GM18517 (cell line): Measurements from ENCODE around the gene BMPR1A.

Experiments
- ATAC-seq: cut with Tn5 transposase; IDR thresholded peaks from one replicate; pipeline ENCODE4 v1.9.1; 2021; ENCODE audit warnings: mild to moderate bottlenecking, moderate library complexity; ENCODE audit not compliant: unreplicated experiment

BMPR1A gene

DNA sequence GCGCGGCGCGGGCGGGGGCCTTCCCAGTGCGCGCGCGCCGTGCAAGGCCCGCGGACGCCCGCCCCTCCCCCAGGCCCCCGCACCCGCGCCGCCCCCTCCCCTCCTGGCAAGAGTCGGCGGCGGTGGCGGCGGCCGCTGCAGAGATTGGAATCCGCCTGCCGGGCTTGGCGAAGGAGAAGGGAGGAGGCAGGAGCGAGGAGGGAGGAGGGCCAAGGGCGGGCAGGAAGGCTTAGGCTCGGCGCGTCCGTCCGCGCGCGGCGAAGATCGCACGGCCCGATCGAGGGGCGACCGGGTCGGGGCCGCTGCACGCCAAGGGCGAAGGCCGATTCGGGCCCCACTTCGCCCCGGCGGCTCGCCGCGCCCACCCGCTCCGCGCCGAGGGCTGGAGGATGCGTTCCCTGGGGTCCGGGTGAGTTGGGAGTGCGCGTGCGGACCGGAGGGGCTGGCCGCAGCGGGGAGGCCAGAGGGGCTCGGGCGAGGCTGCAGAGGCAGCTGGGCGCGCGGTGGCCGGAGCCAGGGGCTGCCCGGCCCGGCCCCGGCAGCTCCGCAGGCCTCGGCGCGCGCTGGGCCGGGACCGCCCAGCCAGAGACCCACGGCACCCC, at the start of gene BMPR1A:
TSS of gene BMPR1A (plus strand) at position 109 of the 602 bp plus-strand sequence. CDS start 119,400 bp downstream, outside the sequence.
- ATAC-seq, result peak; percentile 40

DNA sequence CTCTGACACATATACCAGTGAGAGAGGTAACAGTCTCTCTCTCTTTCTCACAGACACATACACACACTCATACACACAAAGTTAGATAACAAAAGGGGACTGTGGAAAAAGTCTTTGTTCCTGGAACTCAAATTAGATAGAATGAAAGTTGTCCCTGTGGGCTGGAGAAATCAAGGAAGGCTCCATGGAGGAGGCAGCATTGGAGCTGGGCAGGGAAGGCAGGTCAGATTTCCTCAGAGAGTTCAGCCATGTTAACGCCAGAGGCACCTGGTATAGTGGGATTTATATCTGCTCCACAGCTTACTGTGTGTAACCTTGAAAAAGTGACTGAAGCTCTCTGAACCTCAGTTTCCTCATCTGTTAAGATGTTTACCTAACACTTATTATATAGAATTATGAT, 49.4 kb upstream of the BMPR1A start:
- ATAC-seq, result no peak

DNA sequence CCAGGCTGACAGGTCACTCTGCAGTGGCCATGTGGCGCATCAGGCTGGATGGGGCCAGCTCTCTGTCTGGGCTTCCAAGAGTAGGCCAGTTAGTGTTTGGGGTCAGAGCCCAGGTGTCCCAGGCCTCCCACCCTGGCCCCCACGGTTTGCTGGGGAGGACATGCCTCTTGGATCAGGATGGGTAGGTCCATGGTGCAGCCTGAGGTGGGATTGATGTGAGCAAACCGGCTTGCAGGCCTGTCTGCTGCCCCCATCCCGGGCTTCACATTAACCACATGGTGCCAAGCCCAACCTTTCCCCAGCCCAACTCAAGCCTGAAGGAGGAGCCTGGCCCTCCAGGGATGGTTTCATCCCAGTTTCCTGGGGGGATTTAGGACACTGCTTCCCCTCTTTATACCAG, 48.9 kb upstream of the BMPR1A start:
- no peak for ATAC-seq

DNA sequence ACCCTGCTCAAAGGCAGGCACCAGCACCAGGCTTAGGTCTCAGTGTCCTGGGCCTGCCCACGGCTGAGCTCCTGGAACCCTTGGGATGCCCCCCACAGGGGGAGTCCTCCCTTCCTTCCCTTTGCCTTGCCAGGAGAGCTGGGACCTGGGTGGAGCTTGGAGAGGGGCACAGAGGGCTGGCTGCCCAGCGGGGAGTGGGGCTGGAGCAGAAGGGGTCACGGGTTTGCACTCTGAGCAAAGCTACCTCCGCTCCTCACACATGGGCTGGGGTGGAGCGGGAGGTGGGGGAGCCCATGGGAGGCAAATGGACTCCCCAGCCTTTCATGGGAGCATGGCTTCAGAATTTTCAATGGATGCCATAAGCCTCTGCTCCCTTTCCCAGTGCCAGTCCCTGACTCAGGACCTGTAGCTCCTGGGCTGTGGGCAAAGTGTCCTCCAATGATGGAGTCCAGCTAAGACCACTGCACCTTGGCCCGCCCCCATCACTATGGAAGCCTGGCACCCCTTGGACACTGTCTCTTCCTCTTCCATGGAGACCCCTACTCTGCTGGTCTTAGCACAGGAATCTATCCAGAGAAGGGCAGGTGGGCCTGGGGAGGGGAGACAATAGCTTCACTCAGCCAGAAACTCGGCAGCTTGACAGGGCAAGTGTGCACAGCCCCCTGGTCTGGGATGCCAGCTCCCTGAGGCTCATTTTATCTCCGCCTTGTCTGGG, 48.2 kb upstream of the BMPR1A start:
- no peak for ATAC-seq

DNA sequence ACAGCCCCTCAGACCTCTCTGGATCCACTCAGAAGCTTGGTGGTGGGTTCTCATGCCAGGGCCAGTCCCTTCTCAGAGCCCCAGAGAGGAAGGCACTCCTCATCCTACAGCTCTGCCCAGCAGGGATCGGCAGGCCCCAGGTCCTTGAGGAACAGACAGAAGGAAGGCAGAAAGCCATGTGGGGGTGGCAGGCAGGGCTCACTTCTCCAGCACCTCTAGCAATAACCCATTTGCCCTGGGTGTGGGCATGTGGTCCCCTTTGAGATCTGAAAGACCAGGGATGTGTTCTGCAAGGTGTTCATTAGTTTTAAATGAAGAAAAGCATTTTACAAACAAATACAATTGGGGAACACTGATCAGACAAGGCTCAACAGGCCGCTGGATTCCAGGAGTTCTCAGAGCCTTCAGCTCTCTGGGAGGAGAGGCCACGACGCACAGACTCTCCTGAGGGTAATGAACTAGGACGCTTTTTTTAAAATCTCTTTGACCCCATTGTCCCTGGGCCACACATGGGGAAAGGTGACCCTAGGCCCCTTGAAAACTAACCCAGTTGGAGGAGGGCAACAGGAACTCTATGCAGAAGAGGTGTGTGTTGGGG, 47.5 kb upstream of the BMPR1A start:
- ATAC-seq, result no peak

DNA sequence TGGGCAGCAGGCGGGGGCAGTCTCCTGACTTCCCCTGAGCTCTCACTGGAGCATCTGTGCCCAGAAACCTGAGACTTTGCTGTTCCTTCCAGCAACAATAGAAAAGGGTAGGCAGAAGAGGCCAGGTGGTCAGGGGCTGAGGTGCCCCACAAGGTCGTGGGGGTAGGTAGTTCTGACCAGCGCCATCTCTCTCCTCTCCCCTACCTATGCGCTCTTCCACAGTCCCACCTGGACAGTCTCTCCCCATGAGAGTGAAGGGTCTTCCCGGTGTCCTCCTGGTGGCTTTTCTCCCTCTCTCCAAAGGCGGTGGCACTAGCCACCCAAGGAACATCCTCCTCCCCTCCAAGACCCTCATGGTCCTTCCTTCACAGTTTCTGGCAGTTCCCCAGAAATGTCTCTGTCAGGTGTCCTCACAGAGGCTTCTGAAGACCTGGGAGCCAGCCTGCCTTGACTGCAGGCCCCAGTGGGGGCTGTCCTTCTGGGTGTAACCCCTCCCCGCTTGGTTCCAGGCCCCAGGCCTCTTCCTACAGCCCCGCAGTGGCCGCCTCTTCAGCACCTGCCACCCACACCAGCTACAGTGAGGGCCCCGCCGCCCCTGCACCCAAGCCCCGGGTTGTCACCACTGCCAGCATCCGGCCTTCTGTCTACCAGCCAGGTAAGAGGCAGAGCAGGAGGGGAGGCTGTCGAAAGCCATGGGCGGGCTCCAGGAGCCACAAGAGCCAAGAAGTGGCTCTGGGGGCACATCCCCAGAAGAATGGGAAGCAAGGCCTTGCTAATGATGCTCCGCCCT, 46.8 kb upstream of the BMPR1A start:
- ATAC-seq, result no peak

DNA sequence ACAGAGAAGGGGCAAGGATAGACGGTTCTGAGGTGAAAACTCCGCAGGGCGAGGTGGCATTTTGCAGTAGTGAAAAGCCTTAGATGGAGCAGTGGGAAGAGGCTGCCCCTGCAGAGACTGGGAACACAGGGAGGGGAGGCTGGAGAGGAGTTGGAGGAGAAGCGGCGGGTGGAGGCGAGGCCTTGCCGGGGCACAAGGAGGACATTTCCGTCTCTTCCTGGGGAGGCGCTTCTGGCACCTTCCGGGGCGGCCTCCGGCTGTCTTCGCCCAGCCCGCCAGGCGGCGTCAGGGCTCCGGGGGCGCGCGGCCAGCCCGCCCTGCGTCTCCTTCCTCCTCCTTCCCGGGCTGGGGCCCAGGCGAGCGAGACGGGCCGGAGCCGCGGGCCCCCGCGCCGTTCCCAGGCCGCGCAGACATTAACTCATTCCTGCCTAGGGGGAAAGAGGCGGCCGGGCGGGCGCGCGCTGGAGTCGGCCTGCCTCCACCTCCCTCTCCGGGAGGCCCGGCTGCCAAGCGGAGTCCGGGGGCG, 45.4 kb upstream of the BMPR1A start:
- ATAC-seq, result peak; percentile 72

DNA sequence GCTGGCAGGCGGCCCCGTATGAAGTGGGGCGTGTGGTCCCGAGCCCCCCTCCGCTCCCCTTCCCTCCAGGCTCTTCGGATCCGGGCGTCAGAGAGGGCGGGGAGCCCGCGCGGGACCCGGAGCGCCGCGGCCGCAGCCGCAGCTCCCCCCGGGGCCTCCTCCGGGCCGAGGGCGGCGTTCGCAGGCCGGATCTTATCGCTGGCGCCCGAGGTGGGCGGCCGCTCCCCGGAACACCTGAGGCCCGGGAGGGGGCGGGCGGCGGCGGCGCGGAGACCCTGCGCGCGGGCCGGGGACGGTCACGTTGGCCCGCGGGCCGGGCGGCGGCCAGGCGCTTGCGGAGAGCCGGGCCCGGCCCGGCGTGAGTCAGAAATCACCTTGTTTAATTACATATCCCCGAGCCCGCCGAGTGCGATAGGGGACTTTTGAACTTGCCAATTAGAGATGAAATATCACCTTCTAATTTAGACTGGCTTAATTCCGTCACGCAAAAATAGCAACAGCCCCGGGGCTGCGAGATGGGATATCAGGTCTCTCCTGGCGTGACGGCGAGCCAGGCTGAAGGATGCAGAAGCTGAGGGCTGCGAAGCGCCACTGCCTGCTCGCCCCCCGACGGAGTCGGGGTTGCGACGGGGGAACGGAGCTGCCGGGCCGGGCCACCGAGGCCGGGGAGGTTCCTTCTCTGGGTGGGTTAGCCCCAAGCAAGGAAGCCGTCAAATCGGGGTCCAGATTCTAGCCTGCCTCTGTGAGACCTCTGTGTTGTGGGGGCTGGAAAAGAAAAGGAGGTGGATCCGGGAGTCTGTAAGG, 44.7 kb upstream of the BMPR1A start:
- peak; percentile 57 for ATAC-seq

DNA sequence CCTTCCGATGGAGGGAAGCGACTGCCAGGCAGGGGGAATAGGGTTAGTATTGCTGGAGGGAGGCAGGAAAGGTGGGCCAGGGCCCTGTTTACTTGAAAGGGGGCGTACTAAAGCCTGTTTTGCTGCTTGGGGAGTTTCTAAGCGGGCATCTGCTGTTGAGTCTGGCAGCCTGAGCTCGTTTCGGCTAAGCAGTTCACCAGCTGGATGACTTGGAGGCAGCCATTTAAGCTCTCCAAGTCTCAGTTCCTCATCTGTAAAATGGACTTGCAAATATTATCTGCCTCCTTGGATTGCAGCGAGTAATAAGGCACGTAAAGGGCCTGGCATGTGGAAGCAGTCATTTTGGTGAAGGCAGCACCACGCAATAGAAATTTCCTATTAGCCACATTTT, 44.1 kb upstream of the BMPR1A start:
- ATAC-seq, result peak; percentile 34

DNA sequence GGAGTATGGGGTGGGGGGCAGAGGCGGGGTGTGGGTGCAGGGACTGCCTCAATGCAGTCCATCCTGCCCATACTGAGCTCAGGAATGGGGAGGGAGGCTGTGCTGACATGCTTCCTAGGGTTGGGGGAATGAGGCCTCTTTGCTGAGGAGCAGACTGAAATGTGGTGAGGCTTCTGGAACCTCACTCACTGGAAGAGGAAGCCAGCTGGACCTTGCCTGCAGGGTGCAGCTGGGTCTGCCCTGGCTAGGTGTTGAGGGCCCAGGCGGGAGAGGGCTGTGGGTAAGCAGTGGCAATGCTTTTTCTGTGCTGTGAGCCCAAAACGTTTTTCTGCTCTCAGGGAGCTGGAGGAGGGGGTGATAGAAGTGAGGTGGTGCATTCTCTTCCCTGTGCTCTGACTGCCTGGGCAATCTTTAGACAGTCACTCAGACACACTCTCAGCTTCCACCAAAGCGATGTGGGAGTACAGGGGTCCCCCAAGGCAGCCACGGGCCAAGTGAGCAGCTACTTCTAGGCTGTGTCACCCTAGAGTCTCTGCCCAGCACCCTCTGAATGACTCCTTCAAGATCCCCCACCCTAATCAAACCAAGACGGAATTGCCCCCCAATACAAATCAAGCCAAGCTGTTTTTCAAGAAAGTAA, 41.1 kb upstream of the BMPR1A start:
- no peak for ATAC-seq

DNA sequence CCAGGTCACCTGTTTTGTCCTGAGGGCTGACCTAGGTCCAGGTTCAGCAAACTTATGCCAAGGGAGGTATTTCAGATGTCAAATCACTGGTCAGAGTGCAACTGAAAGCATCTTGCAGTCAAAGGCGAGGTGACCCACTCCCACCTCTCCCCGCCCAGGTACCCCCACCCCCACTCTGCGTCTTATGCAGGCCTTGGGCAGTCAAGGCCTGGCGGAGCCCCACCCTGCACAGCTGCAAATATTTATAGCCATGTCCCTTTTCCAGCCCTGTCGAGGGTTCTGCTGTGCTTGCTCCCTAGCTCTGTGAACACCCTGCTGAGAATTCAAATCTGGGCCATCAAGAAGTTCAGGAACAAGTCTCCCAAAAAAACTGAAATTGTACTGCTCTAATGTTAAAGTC, 40.6 kb upstream of the BMPR1A start:
- no peak for ATAC-seq

DNA sequence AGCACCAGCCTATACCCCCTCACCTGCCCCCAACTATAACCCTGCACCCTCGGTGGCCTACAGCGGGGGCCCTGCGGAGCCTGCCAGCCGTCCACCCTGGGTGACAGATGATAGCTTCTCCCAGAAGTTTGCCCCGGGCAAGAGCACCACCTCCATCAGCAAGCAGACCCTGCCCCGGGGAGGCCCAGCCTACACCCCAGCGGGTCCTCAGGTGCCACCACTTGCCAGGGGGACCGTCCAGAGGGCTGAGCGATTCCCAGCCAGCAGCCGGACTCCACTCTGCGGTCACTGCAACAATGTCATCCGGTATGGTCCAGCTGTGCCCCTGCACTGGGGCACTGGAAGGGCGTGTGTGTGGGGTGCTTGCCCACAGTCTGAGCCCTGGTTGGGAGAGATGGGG, 40.0 kb upstream of the BMPR1A start:
- ATAC-seq, result no peak

DNA sequence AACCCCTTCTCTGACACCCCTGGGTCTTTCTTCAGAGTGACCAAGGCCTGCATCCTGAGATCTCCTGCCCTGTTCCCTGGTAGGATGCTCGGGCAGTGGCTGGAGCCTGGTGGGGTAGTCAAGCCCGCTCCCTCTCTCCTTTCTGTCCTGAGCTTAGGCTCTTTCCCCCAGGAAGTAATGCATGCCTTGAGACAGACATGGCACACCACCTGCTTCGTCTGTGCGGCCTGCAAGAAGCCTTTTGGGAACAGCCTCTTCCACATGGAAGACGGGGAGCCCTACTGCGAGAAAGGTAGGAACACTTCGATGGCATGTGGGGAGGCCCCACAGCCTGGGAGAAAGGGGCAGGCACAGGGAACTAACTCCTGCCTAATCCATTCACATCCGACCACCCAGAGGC, 37.9 kb upstream of the BMPR1A start:
- ATAC-seq, result no peak

DNA sequence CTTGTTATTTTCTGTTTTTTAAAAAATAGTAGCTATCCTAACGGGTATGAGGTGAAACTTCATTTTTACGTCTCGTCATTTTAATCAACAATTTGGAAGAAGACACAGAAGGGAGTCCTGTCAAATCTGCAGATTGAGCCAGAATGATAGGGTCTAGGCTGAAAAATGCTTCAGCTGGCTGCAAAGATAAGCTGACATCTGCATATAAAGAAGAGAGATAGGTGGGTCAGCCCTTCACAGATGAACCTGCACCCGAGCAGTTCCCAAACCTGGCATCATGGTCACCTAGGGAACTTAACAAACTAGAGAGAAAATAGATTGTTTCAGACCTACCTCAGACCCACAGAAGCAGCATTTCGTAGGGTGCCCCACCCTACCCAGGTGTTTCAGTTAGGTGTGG, 35.2 kb upstream of the BMPR1A start:
- no peak for ATAC-seq

DNA sequence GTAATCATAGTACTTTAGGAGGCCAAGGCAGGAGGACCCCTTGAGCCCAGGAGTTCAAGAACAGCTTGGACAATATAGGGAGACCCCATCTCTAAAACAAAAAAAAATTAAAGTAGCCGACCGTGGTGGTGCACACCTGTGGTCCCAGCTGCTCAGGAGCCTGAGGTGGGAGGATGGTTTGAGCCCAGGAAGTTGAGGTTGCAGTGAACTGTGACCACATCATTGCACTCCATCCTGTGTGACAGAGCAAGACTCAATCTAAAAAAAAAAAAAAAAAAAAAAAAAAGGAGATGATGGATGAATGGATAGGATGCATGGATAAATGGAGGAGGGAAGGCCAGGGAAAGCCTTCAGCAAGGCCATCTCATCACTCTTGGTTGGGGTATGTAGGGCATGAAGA, 33.4 kb upstream of the BMPR1A start:
- ATAC-seq, result no peak

DNA sequence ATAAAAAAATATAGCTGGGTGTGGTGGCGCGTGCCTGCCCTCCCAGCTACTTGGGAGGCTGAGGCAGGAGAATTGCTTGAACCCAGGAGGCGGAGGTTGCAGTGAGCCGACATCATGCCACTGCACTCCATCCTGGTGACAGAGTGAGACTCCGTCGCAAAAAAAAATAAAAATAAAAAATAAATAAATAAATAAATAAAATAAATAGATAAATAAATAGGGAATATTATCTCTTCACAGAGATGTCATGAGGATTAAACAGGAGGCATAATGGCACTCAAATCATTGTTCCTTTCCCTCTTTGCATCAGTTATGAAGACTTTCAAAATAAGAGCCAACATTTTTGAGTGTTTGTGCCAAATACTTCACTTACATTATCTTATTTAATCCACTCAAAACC, 32.0 kb upstream of the BMPR1A start:
- ATAC-seq, result no peak

DNA sequence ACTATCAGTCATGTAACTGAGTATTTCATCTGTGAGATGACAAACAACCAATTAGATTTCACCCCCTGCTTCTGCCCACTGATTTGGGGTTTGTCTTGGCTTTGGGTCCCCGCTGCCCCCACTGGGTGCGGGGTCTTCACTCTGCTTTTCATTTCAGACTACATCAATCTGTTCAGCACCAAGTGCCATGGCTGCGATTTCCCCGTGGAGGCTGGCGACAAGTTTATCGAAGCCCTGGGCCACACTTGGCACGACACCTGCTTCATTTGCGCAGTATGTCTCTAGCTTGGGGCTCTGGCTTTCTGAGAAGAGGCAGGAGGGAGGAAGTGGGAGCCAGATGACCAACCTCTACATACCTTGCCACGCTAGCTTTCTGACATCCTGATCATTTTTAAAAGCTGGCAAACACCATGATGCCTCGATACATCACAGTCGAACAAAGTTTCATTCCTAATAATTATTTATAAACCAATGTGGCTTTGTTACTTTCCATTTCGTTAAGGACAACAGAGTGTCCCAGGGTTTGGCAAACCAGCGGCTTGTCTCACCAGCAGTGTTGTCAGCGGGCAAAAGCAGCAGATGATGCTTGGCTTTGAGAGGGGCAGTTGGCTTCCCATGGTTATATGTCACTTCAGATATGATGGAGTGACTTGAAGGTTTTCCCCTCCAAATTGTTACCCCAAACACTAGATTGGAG, 30.3 kb upstream of the BMPR1A start:
- ATAC-seq, result no peak

DNA sequence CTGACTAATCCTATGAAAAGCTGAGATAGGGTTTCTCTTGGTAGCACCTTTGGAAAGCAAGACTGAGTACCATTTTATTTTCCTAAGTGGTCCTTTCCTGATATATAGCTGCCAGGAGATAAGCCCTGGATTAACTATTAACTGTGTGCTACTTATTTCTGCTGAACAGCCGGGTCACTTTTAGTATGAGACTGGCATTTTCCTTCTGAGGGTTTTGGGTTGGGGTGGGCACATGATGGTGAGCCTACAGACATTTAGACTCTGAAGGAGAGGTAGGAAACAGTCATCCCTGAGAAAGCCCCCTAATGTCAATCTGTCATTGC, 29.8 kb upstream of the BMPR1A start:
- no peak for ATAC-seq

DNA sequence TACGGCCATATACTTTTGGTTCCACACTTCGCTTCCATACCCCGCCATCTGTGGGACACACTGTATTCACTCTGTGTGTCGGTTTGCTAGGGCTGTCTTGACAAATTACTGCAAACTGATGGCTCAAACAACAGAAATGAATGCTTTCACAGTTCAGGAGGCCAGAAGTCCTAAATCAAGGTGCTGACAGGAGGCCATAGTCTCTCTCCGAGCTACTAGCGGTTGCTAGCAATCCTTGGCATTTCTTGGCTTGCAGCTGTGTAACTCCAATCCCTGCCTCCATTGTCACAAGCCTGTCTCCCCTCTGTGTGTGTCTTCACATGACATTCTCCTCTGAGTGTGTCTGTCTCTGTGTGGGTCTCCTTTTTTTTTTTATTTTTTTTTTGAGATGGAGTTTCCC, 28.9 kb upstream of the BMPR1A start:
- ATAC-seq, result no peak

DNA sequence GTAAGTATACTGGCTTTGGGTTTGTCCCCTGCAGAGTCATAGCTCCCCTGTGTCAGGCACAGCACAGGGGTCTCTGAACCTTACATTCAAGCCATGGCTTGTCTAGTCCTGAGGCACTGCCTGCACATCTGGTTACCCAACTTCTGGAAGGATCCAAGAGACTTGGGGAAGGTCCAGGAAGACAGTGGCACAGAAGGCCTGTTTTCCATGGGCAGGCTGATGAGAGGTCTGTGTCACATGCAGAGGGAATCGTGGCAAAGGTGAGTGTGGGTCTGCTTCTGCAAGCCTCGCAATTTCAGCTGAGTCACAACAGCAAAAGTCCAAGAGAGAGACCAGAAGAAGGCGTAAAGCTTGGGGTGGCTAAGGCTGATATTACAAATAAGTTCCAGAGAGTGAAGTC, 28.4 kb upstream of the BMPR1A start:
- ATAC-seq, result no peak
